CD8-positive, alpha-beta memory T cell (primary cell): Measurements from ENCODE around the gene GMDS. TPM values are rescaled to one million over a fixed set of nuclear protein-coding genes. Genes with fewer than 3 reads are reported as not detected.

Source experiments
- CTCF ChIA-PET: fragments of 350-600 bp; sonication (Branson Sonifier 250); formaldehyde crosslinking; loops from one replicate; lab custom pipeline; 2021; ENCODE audit warnings: antibody characterized with exemption; lab: Charles Lee
- POLR2A ChIA-PET: fragments of 350-600 bp; sonication (Branson Sonifier 250); formaldehyde crosslinking; loops from one replicate; lab custom pipeline; 2021; ENCODE audit warnings: antibody characterized with exemption; lab: Charles Lee
- DNase-seq, 5 donors: peaks; one replicate each; pipeline versions ENCODE4 v3.0.0 to v3.0.0-alpha.2; 2020 to 2022; ENCODE audit warnings: mixed read lengths in 1 of 5
- H3K27ac ChIP-seq: one replicate; pipeline ENCODE4 v1.7.0; 2013; ENCODE audit warnings: low read depth, mild to moderate bottlenecking, low read length, moderate library complexity
- H3K27me3 ChIP-seq: 2 replicates; pipeline ENCODE4 v1.7.0; 2013; ENCODE audit warnings: low read length, mild to moderate bottlenecking; ENCODE audit not compliant: insufficient read depth, poor library complexity, severe bottlenecking
- H3K36me3 ChIP-seq: 2 replicates; pipeline ENCODE4 v1.7.0; 2013; ENCODE audit warnings: mild to moderate bottlenecking, low read length, moderate library complexity; ENCODE audit not compliant: insufficient read depth
- H3K4me1 ChIP-seq: 2 replicates; pipeline ENCODE4 v1.7.0; 2013; ENCODE audit warnings: mild to moderate bottlenecking, low read length, moderate library complexity; ENCODE audit not compliant: insufficient read depth
- H3K4me3 ChIP-seq: 2 replicates; pipeline ENCODE4 v1.7.0; 2013; ENCODE audit warnings: mild to moderate bottlenecking, low read length
- H3K9me3 ChIP-seq: 2 replicates; pipeline ENCODE4 v1.7.0; 2013; ENCODE audit warnings: mild to moderate bottlenecking, low read length
- H3K27ac Mint-ChIP-seq, 8 donors: one replicate each; pipeline ENCODE4 v1.8.0; 2020 to 2021; ENCODE audit warnings: mixed read lengths in 8 of 8, mild to moderate bottlenecking in 6 of 8, inconsistent platforms in 3 of 8, moderate library complexity in 3 of 8
- H3K27me3 Mint-ChIP-seq, 2 donors: one replicate each; pipeline ENCODE4 v1.8.0; 2020 to 2021; ENCODE audit warnings: mixed read lengths in 2 of 2, mild to moderate bottlenecking in 1 of 2, moderate library complexity in 1 of 2
- H3K36me3 Mint-ChIP-seq, 3 donors: one replicate each; pipeline ENCODE4 v1.8.0; 2020 to 2021; ENCODE audit warnings: mixed read lengths in 3 of 3, inconsistent platforms in 1 of 3, mild to moderate bottlenecking in 1 of 3
- H3K4me1 Mint-ChIP-seq, 3 donors: one replicate each; pipeline ENCODE4 v1.8.0; 2020 to 2021; ENCODE audit warnings: mixed read lengths in 3 of 3, inconsistent platforms in 1 of 3, mild to moderate bottlenecking in 1 of 3
- H3K4me3 Mint-ChIP-seq, 7 donors: one replicate each; pipeline ENCODE4 v1.8.0; 2020 to 2021; ENCODE audit warnings: mixed read lengths in 7 of 7, mild to moderate bottlenecking in 6 of 7, moderate library complexity in 4 of 7, inconsistent platforms in 2 of 7
- H3K9me3 Mint-ChIP-seq, 5 donors: one replicate each; pipeline ENCODE4 v1.8.0; 2020 to 2022; ENCODE audit warnings: mixed read lengths in 5 of 5, mild to moderate bottlenecking in 3 of 5, moderate library complexity in 2 of 5, inconsistent platforms in 1 of 5
- polyA plus RNA-seq: library from polyadenylated mRNA; unstranded; fragments of 300-500 nt; fragmentation: Illumina TruSeq; gene quantifications from one replicate; pipeline ENCODE4 v1.2.3, GENCODE V29; 2021
- total RNA-seq, 2 experiments: library from RNA; stranded (reverse); gene quantifications; one replicate each; pipeline ENCODE4 v1.2.3, GENCODE V29; 2021

Gene GMDS
- total and polyA plus RNA-seq, 3 experiments from 2014 or later: 16.4 to 33.4 (median 28.6) TPM

- Mint-ChIP-seq H3K27me3 (peaks cover 26 to 55% of the 10 kb centered on the region in 2 donors), H3K27ac (no peak overlapping the region), H3K9me3 (peaks cover 13 to 17% (median 17%) of the 10 kb centered on the region in 5 donors), H3K4me3 (no peak overlapping the region), H3K36me3 (peaks cover 0 to 12% (median 2%) of the 10 kb centered on the region in 3 donors), H3K4me1 (no peaks in the 10 kb centered on the region)
- Histone ChIP-seq H3K4me3 (no peak overlapping the region), H3K4me1 (no peaks in the 10 kb centered on the region), H3K9me3 (no peaks in the 10 kb centered on the region), H3K27me3 (no peaks in the 10 kb centered on the region), H3K27ac (no peak overlapping the region), H3K36me3 (no peaks in the 10 kb centered on the region)
- ChIA-PET POLR2A (no interaction called here), CTCF (interaction anchor here (1.3 kb wide), 1 partner anchor 21 kb away, joined by 5 read pairs; no protein-coding TSS in a partner anchor)
- no peak for DNase-seq
Measured at GRCh38 chr6:1575210-1576041, 670.0 kb downstream of the GMDS start.

GRCh38 chr6:1574890-1575209 lies 670.6 kb downstream of the GMDS start:
- CTCF ChIA-PET: interaction anchor here (1.3 kb wide), 1 partner anchor 21 kb away, joined by 5 read pairs; no protein-coding TSS in a partner anchor
- Mint-ChIP-seq H3K9me3 (peaks cover 17 to 22% (median 20%) of the 10 kb centered on the region in 5 donors), H3K4me3 (no peak overlapping the region), H3K36me3 (peaks cover 0 to 16% (median 2%) of the 10 kb centered on the region in 3 donors), H3K27ac (no peak overlapping the region), H3K4me1 (no peaks in the 10 kb centered on the region), H3K27me3 (peaks cover 23 to 54% of the 10 kb centered on the region in 2 donors)
- H3K36me3 ChIP-seq: no peaks in the 10 kb centered on the region
- H3K4me3 ChIP-seq: no peak overlapping the region
- no peak for DNase-seq
- no peaks in the 10 kb centered on the region for H3K4me1 ChIP-seq
- no peaks in the 10 kb centered on the region for H3K9me3 ChIP-seq
- H3K27me3 ChIP-seq: no peaks in the 10 kb centered on the region
- POLR2A ChIA-PET: no interaction called here
- no peak overlapping the region for H3K27ac ChIP-seq

GRCh38 chr6:1574083-1574761 lies 671.2 kb downstream of the GMDS start:
- Mint-ChIP-seq H3K27ac (no peak overlapping the region), H3K4me3 (no peak overlapping the region), H3K27me3 (peaks cover 23 to 53% of the 10 kb centered on the region in 2 donors), H3K9me3 (peaks cover 17 to 22% (median 20%) of the 10 kb centered on the region in 5 donors), H3K36me3 (peaks cover 0 to 16% (median 2%) of the 10 kb centered on the region in 3 donors), H3K4me1 (no peaks in the 10 kb centered on the region)
- H3K27ac ChIP-seq: no peak overlapping the region
- H3K9me3 ChIP-seq: no peaks in the 10 kb centered on the region
- DNase-seq: no peak
- CTCF ChIA-PET: interaction anchor here (1.3 kb wide), 1 partner anchor 22 kb away, joined by 5 read pairs; no protein-coding TSS in a partner anchor
- no peak overlapping the region for H3K4me3 ChIP-seq
- POLR2A ChIA-PET: no interaction called here
- H3K36me3 ChIP-seq: no peaks in the 10 kb centered on the region
- no peaks in the 10 kb centered on the region for H3K4me1 ChIP-seq
- no peaks in the 10 kb centered on the region for H3K27me3 ChIP-seq
